BJ (cell line): ENCODE measurements around the gene PHYHIPL. TPM values are rescaled to one million over a fixed set of nuclear protein-coding genes. Genes with fewer than 3 reads are reported as not detected.

Experiments
- CTCF ChIA-PET: fragments of 350-600 bp; formaldehyde crosslinking; extraction: SDS; loops from one replicate; lab custom pipeline; 2021; ENCODE audit warnings: antibody characterized with exemption, inconsistent platforms; lab: Yijun Ruan, JAX
- POLR2A ChIA-PET: fragments of 300-600 bp; sonication (Branson Sonifier 250); formaldehyde crosslinking; extraction: SDS; loops from one replicate; lab custom pipeline; 2021; ENCODE audit warnings: antibody characterized with exemption; lab: Charles Lee
- DNase-seq: peaks from one replicate; pipeline ENCODE4 v3.0.0-alpha.2; 2011; ENCODE audit warnings: low read depth
- H3K27me3 ChIP-seq: 2 replicates; pipeline ENCODE4 v1.6.0; 2011; ENCODE audit warnings: low read length; ENCODE audit not compliant: control insufficient read depth, insufficient read depth
- H3K36me3 ChIP-seq: 2 replicates; pipeline ENCODE4 v1.5.1; 2011; ENCODE audit warnings: low read length; ENCODE audit not compliant: control insufficient read depth, insufficient read depth
- H3K4me3 ChIP-seq: 2 replicates; pipeline ENCODE4 v1.5.1; 2011; ENCODE audit warnings: low read depth, mild to moderate bottlenecking, control low read depth, low read length
- CTCF ChIP-seq: IDR thresholded peaks from 2 replicates; pipeline ENCODE4 v1.5.1; 2011; ENCODE audit warnings: low read depth, mild to moderate bottlenecking, control low read depth, inconsistent platforms, low read length, moderate library complexity; ENCODE audit not compliant: insufficient read depth
- polyA plus RNA-seq: library from polyadenylated mRNA; depleted of rRNA; stranded (reverse); fragments of >200 nt; gene quantifications from 2 replicates; pipeline ENCODE4 v1.2.3, GENCODE V29; 2011; rRNA removed

Gene PHYHIPL
- polyA plus RNA-seq, 1 experiment: not detected

DNA sequence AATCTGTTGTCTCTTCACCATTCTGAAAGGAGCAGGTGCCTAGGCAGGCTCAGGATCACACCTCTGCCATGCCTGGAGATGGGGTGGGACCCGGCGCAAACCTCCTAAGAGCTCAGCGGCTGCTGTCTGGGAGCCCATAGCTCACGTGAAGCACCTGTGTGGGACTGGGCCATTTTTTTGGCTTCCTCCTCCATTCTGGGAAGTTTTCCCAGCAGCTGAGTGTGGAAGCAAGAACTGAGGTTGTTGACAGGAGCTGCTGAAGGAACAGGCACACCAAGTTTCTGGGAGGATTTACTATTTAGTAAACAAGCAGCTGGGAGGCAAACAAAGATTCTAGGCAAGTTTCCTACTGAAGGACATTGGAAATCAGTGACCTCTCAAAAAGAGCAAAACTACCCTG, 108.6 kb downstream of the PHYHIPL start:
- TF ChIP-seq CTCF: no peak
- Histone ChIP-seq H3K36me3 (no peaks in the 10 kb centered on the region), H3K4me3 (no peak overlapping the region), H3K27me3 (no peaks in the 10 kb centered on the region)
- no peak for DNase-seq
- POLR2A ChIA-PET: no interaction called here
- CTCF ChIA-PET: no interaction called here

DNA sequence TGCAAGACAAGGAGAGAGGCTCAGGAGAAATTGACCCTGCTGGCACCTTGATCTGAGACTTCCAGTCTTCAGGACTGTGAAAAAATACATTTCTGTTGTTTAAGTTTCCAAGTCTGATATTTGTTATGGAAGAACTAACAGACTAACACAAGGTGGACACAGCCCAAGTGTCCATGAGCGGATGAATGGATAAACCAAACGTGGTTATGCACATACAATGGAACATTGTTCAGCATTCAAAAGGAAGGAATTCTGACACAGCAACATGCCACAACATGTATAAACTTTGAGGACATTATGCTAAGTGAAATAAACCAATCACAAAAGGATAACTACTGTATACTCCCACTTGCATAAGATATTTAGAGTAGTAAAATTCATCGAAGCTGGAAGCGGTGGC, 109.4 kb downstream of the PHYHIPL start:
- ChIA-PET POLR2A (no interaction called here), CTCF (interaction anchor here (0.7 kb wide), 1 partner anchor 629 kb away, joined by 3 read pairs; no protein-coding TSS in a partner anchor)
- no peak for DNase-seq
- TF ChIP-seq CTCF: no peak
- Histone ChIP-seq H3K4me3 (no peak overlapping the region), H3K27me3 (no peaks in the 10 kb centered on the region), H3K36me3 (no peaks in the 10 kb centered on the region)

- no peak for DNase-seq
- Histone ChIP-seq H3K27me3 (no peaks in the 10 kb centered on the region), H3K36me3 (no peaks in the 10 kb centered on the region), H3K4me3 (no peak overlapping the region)
- no peak for TF ChIP-seq CTCF
- ChIA-PET POLR2A (no interaction called here), CTCF (no interaction called here)
These were observed 111.3 kb downstream of the PHYHIPL start for GRCh38 chr10:59287587-59288255.

- Histone ChIP-seq H3K4me3 (no peak overlapping the region), H3K27me3 (no peaks in the 10 kb centered on the region), H3K36me3 (no peaks in the 10 kb centered on the region)
- no peak for DNase-seq
- ChIA-PET CTCF (no interaction called here), POLR2A (no interaction called here)
- no peak for TF ChIP-seq CTCF
These were observed 113.4 kb downstream of the PHYHIPL start for GRCh38 chr10:59289853-59290252.

GRCh38 chr10:59290448-59290847, 114.0 kb downstream of the PHYHIPL start:
- CTCF ChIA-PET: no interaction called here
- no peak overlapping the region for H3K4me3 ChIP-seq
- H3K36me3 ChIP-seq: no peaks in the 10 kb centered on the region
- H3K27me3 ChIP-seq: no peaks in the 10 kb centered on the region
- peak; percentile 7; the same call in 1 of the 2 replicates for TF ChIP-seq CTCF
- DNase-seq: no peak
- POLR2A ChIA-PET: no interaction called here

Other genes starting within 250 kb of the PHYHIPL start
- not detected in 2 replicates for gene FAM13C, start 185.9 kb downstream of the PHYHIPL start, polyA plus RNA-seq